ENCODE results near the gene RPL23. TPM values are rescaled to one million over a fixed set of nuclear protein-coding genes. Genes with fewer than 3 reads are reported as not detected.

Gene RPL23
- polyA plus RNA-seq, 1 of the 3 experiments (the other 2 are of a cell fraction): 2,658 TPM

DNA sequence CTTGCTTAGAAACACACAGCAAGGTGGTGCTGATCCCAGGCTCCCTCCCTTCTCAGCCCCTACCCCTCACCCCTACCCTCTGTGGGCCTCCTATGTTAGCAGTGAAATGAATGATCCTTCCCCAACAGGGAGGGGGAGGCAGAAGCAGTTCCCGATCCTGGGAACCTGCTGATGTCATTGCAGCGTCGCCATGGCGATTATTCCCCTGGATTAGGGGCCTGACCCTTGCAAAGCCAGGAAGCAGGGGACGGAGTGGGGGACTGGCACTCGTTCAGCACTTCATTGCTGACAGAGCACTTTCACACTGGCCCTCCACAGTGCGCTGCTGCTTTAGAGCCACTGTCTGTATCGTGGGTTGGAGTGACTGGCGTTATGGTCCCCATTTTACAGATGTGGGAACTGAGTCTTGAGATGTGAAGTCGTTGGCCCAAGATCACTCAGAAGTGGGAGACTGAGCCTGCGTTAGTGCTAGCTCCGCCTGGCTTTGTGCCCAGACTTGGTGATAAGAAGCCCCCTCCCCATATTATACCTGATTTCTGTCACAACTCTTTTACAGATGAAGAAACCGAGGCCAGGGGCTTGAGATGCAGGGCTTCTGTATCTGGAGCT, 42.9 kb upstream of the RPL23 start (continued):
- TF ChIP-seq TAF1 (IDR thresholded peaks at IDR 0.05; ENCODE audit: borderline replicate concordance, low read depth, low read length) (no peak), IRF3 (IDR thresholded peaks at IDR 0.05; ENCODE audit: low read depth, low read length) (no peak)

DNA sequence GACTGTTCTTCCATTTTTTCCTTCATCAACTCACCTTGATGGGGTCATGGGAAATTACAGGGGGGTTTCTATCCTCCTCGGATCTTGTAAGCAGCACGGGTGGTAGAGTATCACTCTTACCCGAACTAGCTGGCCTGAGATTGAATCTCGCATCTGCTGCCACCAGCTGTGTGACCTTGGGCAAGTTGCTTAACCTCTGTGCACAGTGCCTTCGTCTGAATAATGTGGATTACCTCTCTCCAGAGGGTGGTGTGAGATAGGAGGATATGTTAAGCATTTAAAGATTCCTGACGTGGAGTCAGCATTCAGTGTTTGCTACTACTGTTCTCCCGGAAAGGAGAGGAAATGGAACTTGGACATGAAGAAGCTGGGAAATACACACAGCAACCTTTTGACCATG, 40.8 kb upstream of the RPL23 start:
- H3K4me2 ChIP-seq: no peak overlapping the region
- H3K9me2 ChIP-seq: no peaks in the 10 kb centered on the region
- ChIA-PET POLR2A (interaction anchor here (1.2 to 1.3 kb wide), 2 partner anchors 25 to 31 kb away, joined by 3 read pairs; partner anchors contain the start of genes LASP1 and LASP1NB), CTCF (interaction anchor here (1.0 to 1.7 kb wide), 5 partner anchors 15 to 89 kb away, joined by 3 to 6 read pairs (median 3); partner anchors contain the start of gene LASP1)
- DNase-seq: no peak
- H3K36me3 ChIP-seq (replicated peaks in 1 of 2; ENCODE audit: control insufficient read depth in 1 of 2, insufficient read depth in 2 of 2, low read length in 1 of 2): peaks cover 36 to 66% of the 10 kb centered on the region in 2 experiments
- TF ChIP-seq ZBTB33 (IDR thresholded peaks at IDR 0.05; ENCODE audit: borderline replicate concordance, low read depth) (no peak), MEF2A (IDR thresholded peaks at IDR 0.05; ENCODE audit: borderline replicate concordance, low read depth) (no peak), USF1 (IDR thresholded peaks at IDR 0.05; ENCODE audit: borderline replicate concordance, low read depth) (no peak), FOXM1 (IDR thresholded peaks at IDR 0.05; ENCODE audit: low read depth) (no peak), EP300 (IDR thresholded peaks at IDR 0.05; ENCODE audit: borderline replicate concordance in 1 of 2, low read depth in 1 of 2, low read length in 1 of 2) (no peak), YY1 (IDR thresholded peaks at IDR 0.05; ENCODE audit: low read depth) (no peak), ELF1 (IDR thresholded peaks at IDR 0.05) (no peak), RAD21 (IDR thresholded peaks at IDR 0.05; ENCODE audit: low read length) (no peak), TCF12 (IDR thresholded peaks at IDR 0.05) (no peak), RXRA (IDR thresholded peaks at IDR 0.05; ENCODE audit: borderline replicate concordance, low read depth) (no peak), EZH2phosphoT487 (IDR thresholded peaks at IDR 0.05; ENCODE audit: borderline replicate concordance, low read depth) (no peak), NFIC (IDR thresholded peaks at IDR 0.05; ENCODE audit: borderline replicate concordance) (no peak), FOSL2 (IDR thresholded peaks at IDR 0.05; ENCODE audit: borderline replicate concordance, low read depth) (no peak), RFX5 (IDR thresholded peaks at IDR 0.05; ENCODE audit: low read length) (no peak), JUND (IDR thresholded peaks at IDR 0.05) (no peak), TAF1 (IDR thresholded peaks at IDR 0.05; ENCODE audit: borderline replicate concordance, low read depth, low read length) (no peak)
- TF ChIP-seq, protein P1, sequence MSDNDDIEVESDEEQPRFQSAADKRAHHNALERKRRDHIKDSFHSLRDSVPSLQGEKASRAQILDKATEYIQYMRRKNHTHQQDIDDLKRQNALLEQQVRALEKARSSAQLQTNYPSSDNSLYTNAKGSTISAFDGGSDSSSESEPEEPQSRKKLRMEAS (IDR thresholded peaks at IDR 0.05; ENCODE audit: low read depth): no peak
- TF ChIP-seq, protein P2, sequence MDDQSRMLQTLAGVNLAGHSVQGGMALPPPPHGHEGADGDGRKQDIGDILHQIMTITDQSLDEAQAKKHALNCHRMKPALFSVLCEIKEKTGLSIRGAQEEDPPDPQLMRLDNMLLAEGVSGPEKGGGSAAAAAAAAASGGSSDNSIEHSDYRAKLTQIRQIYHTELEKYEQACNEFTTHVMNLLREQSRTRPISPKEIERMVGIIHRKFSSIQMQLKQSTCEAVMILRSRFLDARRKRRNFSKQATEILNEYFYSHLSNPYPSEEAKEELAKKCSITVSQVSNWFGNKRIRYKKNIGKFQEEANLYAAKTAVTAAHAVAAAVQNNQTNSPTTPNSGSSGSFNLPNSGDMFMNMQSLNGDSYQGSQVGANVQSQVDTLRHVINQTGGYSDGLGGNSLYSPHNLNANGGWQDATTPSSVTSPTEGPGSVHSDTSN (IDR thresholded peaks at IDR 0.05): no peak
- H3K4me1 ChIP-seq (ENCODE audit: control insufficient read depth in 1 of 2, insufficient read depth in 2 of 2, low read depth in 1 of 2, low read length in 1 of 2): peaks cover 0 to 28% of the 10 kb centered on the region in 2 experiments; a peak in 1 of 4 replicates
- H3K9ac ChIP-seq: no peak overlapping the region
- H3F3A ChIP-seq (replicated peaks; ENCODE audit: insufficient read depth): peaks cover 25% of the 10 kb centered on the region
- no peaks in the 10 kb centered on the region for H3K9me3 ChIP-seq
- H3K79me2 ChIP-seq (ENCODE audit: insufficient read depth): peaks cover 85% of the 10 kb centered on the region
- no peak overlapping the region for H3K27ac ChIP-seq (ENCODE audit: low read depth in 2 of 2, low read length in 1 of 2)
- H2AFZ ChIP-seq (ENCODE audit: low read depth): no peak overlapping the region
- WGBS (ENCODE audit: low lambda C conversion rate): 87% methylated on average over 7 of the region's 7 CpGs
- H3K27me3 ChIP-seq (ENCODE audit: insufficient read depth): no peaks in the 10 kb centered on the region
- H3K4me3 ChIP-seq (ENCODE audit: low read depth in 2 of 2, low read length in 1 of 2): no peak overlapping the region
- H4K20me1 ChIP-seq (ENCODE audit: insufficient read depth): peaks cover 77% of the 10 kb centered on the region
